Measurements from ENCODE around the gene GH2.

Gene GH2

DNA sequence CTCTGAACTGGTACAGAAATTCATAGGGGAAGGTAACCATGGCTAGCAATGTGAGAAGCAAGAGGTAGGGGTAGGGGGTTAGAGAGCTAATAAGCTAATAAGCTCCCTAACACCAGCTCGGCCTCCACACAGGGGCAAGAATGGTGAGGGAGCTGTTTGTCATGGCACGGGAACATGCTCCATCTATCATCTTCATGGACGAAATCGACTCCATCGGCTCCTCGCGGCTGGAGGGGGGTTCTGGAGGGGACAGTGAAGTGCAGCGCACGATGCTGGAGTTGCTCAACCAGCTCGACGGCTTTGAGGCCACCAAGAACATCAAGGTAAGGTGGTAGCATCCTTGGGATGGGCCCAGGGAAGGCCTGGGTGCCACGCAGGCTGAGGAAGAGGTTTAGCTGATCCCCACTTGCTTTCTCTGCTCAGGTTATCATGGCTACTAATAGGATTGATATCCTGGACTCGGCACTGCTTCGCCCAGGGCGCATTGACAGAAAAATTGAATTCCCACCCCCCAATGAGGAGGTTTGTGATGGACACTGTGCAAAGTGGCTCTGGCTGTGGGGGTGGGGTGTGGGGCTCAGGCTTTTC is 50.7 kb downstream of the GH2 start:
- TF ChIP-seq CTCF (IDR thresholded peaks at IDR 0.05; ENCODE audit: borderline replicate concordance, insufficient read depth, low read depth, low read length), result no peak
- H3K4me3 ChIP-seq (ENCODE audit: low read depth, low read length), result no peak overlapping the region

DNA sequence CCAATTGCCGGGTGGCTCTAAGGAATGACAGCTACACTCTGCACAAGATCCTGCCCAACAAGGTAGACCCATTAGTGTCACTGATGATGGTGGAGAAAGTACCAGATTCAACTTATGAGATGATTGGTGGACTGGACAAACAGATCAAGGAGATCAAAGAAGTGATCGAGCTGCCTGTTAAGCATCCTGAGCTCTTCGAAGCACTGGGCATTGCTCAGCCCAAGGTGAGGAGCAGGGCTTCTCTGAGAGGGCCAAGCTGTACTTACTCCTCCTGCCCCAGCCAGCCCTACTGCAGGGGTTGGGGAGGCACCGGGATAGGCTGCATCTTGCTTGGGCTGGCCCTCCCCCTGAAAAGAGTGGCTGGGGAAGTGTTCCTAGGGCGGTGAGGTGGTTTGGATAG is 51.5 kb downstream of the GH2 start:
- no peak for TF ChIP-seq CTCF (IDR thresholded peaks at IDR 0.05; ENCODE audit: borderline replicate concordance, insufficient read depth, low read depth, low read length)
- no peak overlapping the region for H3K4me3 ChIP-seq (ENCODE audit: low read depth, low read length)

Measured in GM12875 (cell line).